Putamen (tissue), 1 donor: ENCODE results near the gene ATRX.

Experiments
- DNase-seq: peaks from one replicate; pipeline ENCODE4 v3.0.0-alpha.2; 2016; ENCODE audit warnings: low spot score

Gene ATRX

DNA sequence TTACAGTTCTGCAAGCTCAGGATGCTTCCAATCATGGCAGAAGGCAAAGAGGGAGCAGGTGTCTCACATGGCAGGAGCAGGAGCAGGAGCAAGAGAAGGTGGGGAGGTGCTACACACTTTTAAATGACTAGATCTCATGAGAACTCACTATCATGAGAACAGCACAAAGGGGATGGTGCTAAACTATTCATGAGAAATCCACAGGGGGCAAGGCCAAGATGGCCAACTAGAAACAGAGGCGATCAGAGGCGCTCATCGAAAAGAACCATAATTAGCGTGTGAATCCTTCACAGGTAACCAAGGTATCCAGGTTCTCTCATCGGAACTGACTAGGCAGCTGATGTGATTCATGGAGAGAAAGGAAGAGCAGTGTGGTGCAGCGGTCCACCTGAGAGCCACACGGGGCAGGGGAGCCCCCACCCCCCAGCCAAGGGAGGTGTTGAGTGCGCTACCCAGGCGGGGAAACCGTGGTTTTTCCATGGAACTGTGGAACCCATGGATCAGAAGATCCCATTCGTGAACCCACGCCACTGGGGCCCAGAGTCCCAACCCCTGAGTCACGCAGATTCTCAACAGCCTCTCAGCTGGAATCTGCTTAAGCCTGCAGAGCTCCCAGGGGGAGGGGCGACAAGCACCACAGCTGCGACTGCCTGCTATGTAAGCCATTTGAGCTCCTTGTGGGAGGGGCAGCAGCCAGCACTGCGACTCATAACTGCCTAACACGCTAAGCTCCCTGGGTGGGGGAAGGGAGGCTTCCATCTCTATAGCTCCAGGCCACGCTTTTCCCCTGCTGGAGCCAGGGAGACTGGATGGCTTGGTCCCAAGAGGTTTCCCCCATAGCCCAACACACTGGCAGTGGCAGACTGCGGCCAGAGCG is 292.1 kb downstream of the ATRX start:
- no peak for DNase-seq

DNA sequence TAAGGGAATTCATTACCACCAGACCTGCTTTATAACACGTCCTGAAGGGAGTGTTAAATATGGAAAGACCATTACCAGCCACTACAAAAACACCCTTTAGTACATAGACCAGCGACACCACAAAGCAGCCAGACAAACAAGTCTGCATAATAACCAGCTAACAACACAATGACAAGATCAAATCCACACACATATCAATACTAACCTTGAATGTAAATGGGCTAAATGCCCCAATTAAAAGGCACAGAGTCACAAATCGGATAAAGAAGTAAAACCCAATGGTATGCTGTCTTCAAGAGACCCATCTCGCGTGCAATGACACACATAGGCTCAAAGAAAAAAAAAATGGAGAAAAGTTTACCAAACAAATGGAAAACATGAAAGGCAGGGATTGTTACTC is 302.0 kb downstream of the ATRX start:
- no peak for DNase-seq

DNA sequence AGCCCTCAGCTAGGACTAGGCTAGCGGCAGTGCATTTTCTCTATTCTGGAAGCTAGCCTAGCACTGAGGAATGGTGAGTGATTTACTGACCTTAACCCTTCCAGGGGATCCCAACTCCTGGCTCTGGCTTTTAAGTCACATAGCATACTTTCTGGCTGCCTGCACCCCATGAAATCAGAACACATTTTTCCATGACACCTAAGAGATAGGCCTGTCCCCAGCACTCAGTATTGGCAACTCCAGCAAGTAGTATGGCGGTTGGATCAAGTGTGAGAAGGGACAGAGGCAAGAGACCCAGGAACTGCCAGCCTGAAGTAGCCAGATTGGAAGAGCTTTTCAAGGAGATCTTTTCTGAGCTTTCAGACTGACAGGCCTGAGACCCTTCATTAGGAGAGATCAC is 330.6 kb downstream of the ATRX start:
- DNase-seq = no peak
